IMR-90 (cell line): Measurements from ENCODE around the gene NPPA. TPM values are rescaled to one million over a fixed set of nuclear protein-coding genes. Genes with fewer than 3 reads are reported as not detected.

ENCODE experiments used
- ATAC-seq: fragments of 200-7000 bp; cut with Tn5 transposase; 2 replicates; pipeline ENCODE4 v1.9.1; 2020; ENCODE audit warnings: low read depth, mild to moderate bottlenecking, moderate library complexity
- BruUV-seq: library from RNA; stranded (reverse); fragments of 400-500 nt; replicated peaks from 2 replicates; lab custom pipeline; 2021; lab: Mats Ljungman, UMichigan
- CTCF ChIA-PET: fragments of 300-600 bp; formaldehyde crosslinking; extraction: SDS; loops from one replicate; lab custom pipeline; 2021; ENCODE audit warnings: antibody characterized with exemption; lab: Yijun Ruan, JAX
- POLR2A ChIA-PET: fragments of 300-600 bp; sonication (Branson Sonifier 250); formaldehyde crosslinking; loops from one replicate; lab custom pipeline; 2022; ENCODE audit warnings: antibody characterized with exemption; ENCODE audit not compliant: unreplicated experiment; lab: Charles Lee
- DNase-seq: peaks from one replicate; pipeline ENCODE4 v3.0.0; 2013
- H2AFZ ChIP-seq: replicated peaks from 2 replicates; pipeline ENCODE3; 2013; ENCODE audit warnings: low read length, mild to moderate bottlenecking; ENCODE audit not compliant: poor library complexity
- H2AK5ac ChIP-seq: 2 replicates; pipeline ENCODE4 v1.6.1; 2013; ENCODE audit warnings: low read depth, low read length, inconsistent platforms
- H2AK9ac ChIP-seq: replicated peaks from 2 replicates; pipeline ENCODE3; 2013; ENCODE audit warnings: mild to moderate bottlenecking, low read depth, low read length, moderate library complexity; ENCODE audit not compliant: poor library complexity
- H2BK120ac ChIP-seq: 2 replicates; pipeline ENCODE4 v1.6.1; 2013; ENCODE audit warnings: low read depth, low read length, inconsistent platforms
- H2BK15ac ChIP-seq: 3 replicates; pipeline ENCODE4 v1.6.1; 2013; ENCODE audit warnings: low read depth, low read length, inconsistent platforms
- H2BK20ac ChIP-seq: 2 replicates; pipeline ENCODE4 v1.6.1; 2013; ENCODE audit warnings: low read depth, mild to moderate bottlenecking, inconsistent platforms, low read length, moderate library complexity
- H2BK5ac ChIP-seq: 2 replicates; pipeline ENCODE4 v1.6.1; 2013; ENCODE audit warnings: mild to moderate bottlenecking, low read depth, low read length, inconsistent platforms; ENCODE audit not compliant: poor library complexity, severe bottlenecking
- H3K14ac ChIP-seq: replicated peaks from 2 replicates; pipeline ENCODE4 v1.6.1; 2013; ENCODE audit warnings: low read depth, low read length, inconsistent platforms
- H3K18ac ChIP-seq: 2 replicates; pipeline ENCODE4 v1.6.1; 2013; ENCODE audit warnings: low read depth, low read length, control low read depth
- H3K23ac ChIP-seq: 2 replicates; pipeline ENCODE4 v1.6.1; 2013; ENCODE audit warnings: low read depth, low read length, inconsistent platforms
- H3K27ac ChIP-seq: 2 replicates; pipeline ENCODE4 v1.5.1; 2013; ENCODE audit warnings: mild to moderate bottlenecking, control low read depth, low read length; ENCODE audit not compliant: insufficient read depth
- H3K27me3 ChIP-seq: 2 replicates; pipeline ENCODE4 v1.6.1; 2013; ENCODE audit warnings: low read length; ENCODE audit not compliant: control insufficient read depth, insufficient read depth
- H3K36me3 ChIP-seq: 2 replicates; pipeline ENCODE4 v1.6.1; 2013; ENCODE audit warnings: low read length, mixed read lengths; ENCODE audit not compliant: control insufficient read depth, insufficient read depth
- H3K4ac ChIP-seq: 2 replicates; pipeline ENCODE4 v1.6.1; 2013; ENCODE audit warnings: low read depth, low read length, inconsistent platforms
- H3K4me1 ChIP-seq: 2 replicates; pipeline ENCODE4 v1.6.1; 2013; ENCODE audit warnings: low read length, mixed read lengths; ENCODE audit not compliant: control insufficient read depth, insufficient read depth
- H3K4me2 ChIP-seq: 2 replicates; pipeline ENCODE4 v1.6.1; 2013; ENCODE audit warnings: low read depth, mild to moderate bottlenecking, control low read depth, low read length, moderate library complexity
- H3K4me3 ChIP-seq: 2 replicates; pipeline ENCODE4 v1.5.1; 2013; ENCODE audit warnings: low read depth, mild to moderate bottlenecking, control low read depth, low read length, moderate library complexity; ENCODE audit not compliant: insufficient read depth
- H3K56ac ChIP-seq: 2 replicates; pipeline ENCODE4 v1.6.1; 2013; ENCODE audit warnings: low read length, inconsistent platforms; ENCODE audit not compliant: insufficient read depth; ENCODE audit errors: extremely low read depth
- H3K79me1 ChIP-seq, 2 experiments: 2 replicates each; pipeline ENCODE4 v1.6.1; 2013; ENCODE audit warnings: low read length in 2 of 2, inconsistent platforms in 1 of 2, low read depth in 1 of 2
- H3K9ac ChIP-seq: 2 replicates; pipeline ENCODE4 v1.6.1; 2013; ENCODE audit warnings: low read depth, low read length, control low read depth
- H3K9me1 ChIP-seq: 2 replicates; pipeline ENCODE4 v1.6.1; 2013; ENCODE audit warnings: low read length, inconsistent platforms; ENCODE audit not compliant: insufficient read depth
- H3K9me3 ChIP-seq: 2 replicates; pipeline ENCODE4 v1.6.1; 2013; ENCODE audit warnings: low read length; ENCODE audit not compliant: control insufficient read depth, insufficient read depth
- H4K20me1 ChIP-seq: 2 replicates; pipeline ENCODE4 v1.6.1; 2013; ENCODE audit warnings: low read length, inconsistent platforms; ENCODE audit not compliant: insufficient read depth
- H4K5ac ChIP-seq: 2 replicates; pipeline ENCODE4 v1.6.1; 2013; ENCODE audit warnings: mild to moderate bottlenecking, low read depth, low read length, control low read depth
- H4K8ac ChIP-seq, 2 experiments: 2 replicates each; pipeline ENCODE4 v1.6.1; 2013; ENCODE audit warnings: low read depth in 2 of 2, low read length in 2 of 2, control low read depth in 1 of 2, inconsistent platforms in 1 of 2
- H4K91ac ChIP-seq: 2 replicates; pipeline ENCODE4 v1.6.1; 2013; ENCODE audit warnings: low read depth, low read length, inconsistent platforms; ENCODE audit not compliant: insufficient read depth
- CEBPB ChIP-seq: IDR thresholded peaks from 2 replicates; pipeline ENCODE4 v1.6.1; 2012; ENCODE audit warnings: low read depth, low read length, improper control_type of control experiment
- CHD1 ChIP-seq: IDR thresholded peaks from 2 replicates; pipeline ENCODE4 v1.6.1; 2012; ENCODE audit warnings: low read depth, low read length, improper control_type of control experiment
- MXI1 ChIP-seq: IDR thresholded peaks from 2 replicates; pipeline ENCODE4 v1.6.1; 2012; ENCODE audit warnings: low read depth, mild to moderate bottlenecking, low read length, moderate library complexity, borderline replicate concordance
- RCOR1 ChIP-seq: IDR thresholded peaks from 2 replicates; pipeline ENCODE4 v1.6.1; 2012; ENCODE audit warnings: mild to moderate bottlenecking, low read length, improper control_type of control experiment; ENCODE audit not compliant: insufficient replicate concordance
- RFX5 ChIP-seq: IDR thresholded peaks from 2 replicates; pipeline ENCODE4 v1.8.0; 2012; ENCODE audit warnings: low read depth, mild to moderate bottlenecking, low read length, moderate library complexity
- SMC3 ChIP-seq: fragments of 150-350 bp; IDR thresholded peaks from 2 replicates; pipeline ENCODE4 v1.6.1; 2016; ENCODE audit warnings: low read depth, mild to moderate bottlenecking, antibody characterized with exemption, low read length, moderate library complexity
- WGBS, 2 experiments: methylation state at CpG; one replicate each; pipeline versions ENCODE4 v1.1.5 to v1.1.7; 2013; ENCODE audit warnings: missing lambda C conversion rate in 2 of 2; ENCODE audit not compliant: insufficient read length in 1 of 2; ENCODE audit errors: extremely low coverage in 2 of 2; 5-methylcytosine and 5-hydroxymethylcytosine counted together
- dilution Hi-C: fragments of 300-500 bp; cut with HindIII; formaldehyde crosslinking; loops from one replicate; pipeline ENCODE4 v1.14.3; 2018; ENCODE audit warnings: low sequenced_read_pairs; ENCODE audit not compliant: unreplicated experiment
- in situ Hi-C: fragments of 300-500 bp; cut with MboI; formaldehyde crosslinking; loops from 3 replicates; pipeline ENCODE4 v1.14.3; 2019; ENCODE audit warnings: low sequenced_read_pairs, inconsistent platforms, mixed read lengths
- intact Hi-C: fragments of 100-400 bp; cut with micrococcal nuclease; formaldehyde crosslinking; loops from 2 replicates; pipeline ENCODE4 v1.10.0; 2022
- polyA plus RNA-seq, 3 experiments: library from polyadenylated mRNA; depleted of rRNA; stranded (reverse); fragments of >200 nt; gene quantifications; 2 replicates each; pipeline ENCODE4 v1.2.3, GENCODE V29; 2012; ENCODE audit warnings: low replicate concordance in 1 of 3
- total RNA-seq: library from RNA; depleted of rRNA; stranded (reverse); fragments of >200 nt; gene quantifications from 2 replicates; pipeline ENCODE4 v1.2.3, GENCODE V29; 2012
- TF ChIP-seq, protein P1 (sequence below): conservative IDR thresholded peaks from 2 replicates; pipeline ENCODE4 v1.5.1; 2012; ENCODE audit warnings: mild to moderate bottlenecking, low read depth, low read length, improper control_type of control experiment
- TF ChIP-seq, protein P2 (sequence below): fragments of 150-350 bp; IDR thresholded peaks from 2 replicates; pipeline ENCODE4 v1.6.1; 2017; ENCODE audit warnings: mild to moderate bottlenecking, antibody characterized with exemption, low read length, low read depth
- TF ChIP-seq, protein P3 (sequence below): fragments of 150-350 bp; IDR thresholded peaks from 2 replicates; pipeline ENCODE4 v1.6.1; 2016; ENCODE audit warnings: low read depth, mild to moderate bottlenecking, low read length, moderate library complexity, borderline replicate concordance

NPPA gene
- total and polyA plus RNA-seq, 2 of the 4 experiments (the other 2 are of a cell fraction), result not detected

DNA sequence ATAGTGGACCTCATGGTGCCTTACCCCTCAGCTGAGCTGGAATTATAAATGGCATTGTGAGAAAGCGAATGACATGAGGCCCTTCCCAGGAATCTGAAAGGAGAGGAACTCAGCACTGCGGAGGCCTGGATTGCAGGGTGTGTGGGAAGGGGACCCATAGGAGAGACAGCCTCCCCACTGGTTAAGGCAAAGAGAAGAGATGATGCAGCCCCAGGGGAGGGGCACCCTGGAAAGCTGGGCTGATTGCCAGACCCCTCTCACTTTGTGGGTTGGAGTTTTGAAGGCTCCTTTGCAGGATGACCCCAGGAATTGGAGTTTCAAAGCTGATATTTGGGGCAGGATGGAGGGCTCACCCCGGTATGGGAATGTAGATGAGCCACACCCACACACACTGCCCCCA lies 9.1 kb upstream of the NPPA start:
- in situ Hi-C loops, result no loop called here
- POLR2A ChIA-PET, result no interaction called here

More for the DNA sequence above, 9.1 kb upstream of the NPPA start:
- Histone ChIP-seq H4K91ac (no peak overlapping the region), H2BK15ac (no peak overlapping the region), H3K9me1 (0 out of 2 replicates have a peak, but pooled peaks cover 4% of the 10 kb centered on the region), H2AFZ (no peak overlapping the region), H3K27ac (no peak overlapping the region), H2AK9ac (no peak overlapping the region), H3K36me3 (no peaks in the 10 kb centered on the region), H3K18ac (no peak overlapping the region), H3K4ac (no peak overlapping the region), H3K79me1 (no peaks in the 10 kb centered on the region), H3K27me3 (peaks cover 32% of the 10 kb centered on the region), H4K5ac (no peak overlapping the region), H3K4me3 (no peak overlapping the region), H4K8ac (no peak overlapping the region), H3K4me1 (0 out of 2 replicates have a peak, but pooled peaks cover 1% of the 10 kb centered on the region), H4K20me1 (no peaks in the 10 kb centered on the region), H3K14ac (no peak overlapping the region), H3K23ac (no peak overlapping the region), H3K9ac (no peak overlapping the region), H2BK120ac (no peak overlapping the region), H2AK5ac (no peak overlapping the region), H3K56ac (no peak overlapping the region), H3K9me3 (no peaks in the 10 kb centered on the region), H2BK20ac (no peak overlapping the region), H2BK5ac (no peak overlapping the region), H3K4me2 (no peak overlapping the region)
- intact Hi-C loops (no loop called here), dilution Hi-C loops (no loop called here)
- 82% methylated on average over 1 of the region's 3 CpGs; no CpG with 5 or more reads in 1 of the 2 experiments for WGBS, 2 experiments
- DNase-seq, result no peak
- no peak for ATAC-seq
- BruUV-seq, result no TSS peak
- CTCF ChIA-PET, result no interaction called here
- TF ChIP-seq, protein P1, sequence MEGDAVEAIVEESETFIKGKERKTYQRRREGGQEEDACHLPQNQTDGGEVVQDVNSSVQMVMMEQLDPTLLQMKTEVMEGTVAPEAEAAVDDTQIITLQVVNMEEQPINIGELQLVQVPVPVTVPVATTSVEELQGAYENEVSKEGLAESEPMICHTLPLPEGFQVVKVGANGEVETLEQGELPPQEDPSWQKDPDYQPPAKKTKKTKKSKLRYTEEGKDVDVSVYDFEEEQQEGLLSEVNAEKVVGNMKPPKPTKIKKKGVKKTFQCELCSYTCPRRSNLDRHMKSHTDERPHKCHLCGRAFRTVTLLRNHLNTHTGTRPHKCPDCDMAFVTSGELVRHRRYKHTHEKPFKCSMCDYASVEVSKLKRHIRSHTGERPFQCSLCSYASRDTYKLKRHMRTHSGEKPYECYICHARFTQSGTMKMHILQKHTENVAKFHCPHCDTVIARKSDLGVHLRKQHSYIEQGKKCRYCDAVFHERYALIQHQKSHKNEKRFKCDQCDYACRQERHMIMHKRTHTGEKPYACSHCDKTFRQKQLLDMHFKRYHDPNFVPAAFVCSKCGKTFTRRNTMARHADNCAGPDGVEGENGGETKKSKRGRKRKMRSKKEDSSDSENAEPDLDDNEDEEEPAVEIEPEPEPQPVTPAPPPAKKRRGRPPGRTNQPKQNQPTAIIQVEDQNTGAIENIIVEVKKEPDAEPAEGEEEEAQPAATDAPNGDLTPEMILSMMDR, result no peak
- TF ChIP-seq, protein P2, sequence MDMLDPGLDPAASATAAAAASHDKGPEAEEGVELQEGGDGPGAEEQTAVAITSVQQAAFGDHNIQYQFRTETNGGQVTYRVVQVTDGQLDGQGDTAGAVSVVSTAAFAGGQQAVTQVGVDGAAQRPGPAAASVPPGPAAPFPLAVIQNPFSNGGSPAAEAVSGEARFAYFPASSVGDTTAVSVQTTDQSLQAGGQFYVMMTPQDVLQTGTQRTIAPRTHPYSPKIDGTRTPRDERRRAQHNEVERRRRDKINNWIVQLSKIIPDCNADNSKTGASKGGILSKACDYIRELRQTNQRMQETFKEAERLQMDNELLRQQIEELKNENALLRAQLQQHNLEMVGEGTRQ, result no peak
- TF ChIP-seq RFX5 (no peak), CHD1 (no peak), CEBPB (no peak), SMC3 (no peak), MXI1 (no peak), RCOR1 (no peak)
- TF ChIP-seq, protein P3, sequence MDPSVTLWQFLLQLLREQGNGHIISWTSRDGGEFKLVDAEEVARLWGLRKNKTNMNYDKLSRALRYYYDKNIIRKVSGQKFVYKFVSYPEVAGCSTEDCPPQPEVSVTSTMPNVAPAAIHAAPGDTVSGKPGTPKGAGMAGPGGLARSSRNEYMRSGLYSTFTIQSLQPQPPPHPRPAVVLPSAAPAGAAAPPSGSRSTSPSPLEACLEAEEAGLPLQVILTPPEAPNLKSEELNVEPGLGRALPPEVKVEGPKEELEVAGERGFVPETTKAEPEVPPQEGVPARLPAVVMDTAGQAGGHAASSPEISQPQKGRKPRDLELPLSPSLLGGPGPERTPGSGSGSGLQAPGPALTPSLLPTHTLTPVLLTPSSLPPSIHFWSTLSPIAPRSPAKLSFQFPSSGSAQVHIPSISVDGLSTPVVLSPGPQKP, result no peak
